ENCODE data around the gene CDKN1C. TPM values are rescaled to one million over a fixed set of nuclear protein-coding genes. Genes with fewer than 3 reads are reported as not detected.

Gene CDKN1C
- total and polyA plus RNA-seq, 2 experiments from 2014 or later = 470 to 526 TPM

- WGBS (ENCODE audit: low lambda C conversion rate, missing lambda C conversion rate) = 87% methylated on average over 13 of the region's 29 CpGs
- no peaks in the 10 kb centered on the region for H3K9me2 ChIP-seq (replicated peaks; ENCODE audit: insufficient read depth)
Observed at GRCh38 chr11:2921742-2922493, 36.3 kb upstream of the CDKN1C start.

GRCh38 chr11:2921261-2921660 lies 35.7 kb upstream of the CDKN1C start:
- H2AFZ ChIP-seq = no peak overlapping the region
- TF ChIP-seq EZH2phosphoT487 (IDR thresholded peaks at IDR 0.05; ENCODE audit: low read depth, severe bottlenecking, unreplicated experiment) = no peak
- TF ChIP-seq CTCF (IDR thresholded peaks at IDR 0.05; ENCODE audit: poor library complexity) = no peak
- no peak for TF ChIP-seq EZH2 (IDR thresholded peaks at IDR 0.05; ENCODE audit: borderline replicate concordance)
- no peaks in the 10 kb centered on the region for H3K4me1 ChIP-seq (ENCODE audit: insufficient read depth)
- H3K36me3 ChIP-seq (replicated peaks; ENCODE audit: insufficient read depth, low read depth) = no peaks in the 10 kb centered on the region
- no peaks in the 10 kb centered on the region for H4K20me1 ChIP-seq (ENCODE audit: insufficient read depth, poor library complexity, severe bottlenecking)
- H3K4me3 ChIP-seq = no peak overlapping the region
- H3K27ac ChIP-seq = no peak overlapping the region
- H3K4me2 ChIP-seq = no peak overlapping the region
- no peaks in the 10 kb centered on the region for H3K9me2 ChIP-seq (replicated peaks; ENCODE audit: insufficient read depth)
- H3K27me3 ChIP-seq = no peaks in the 10 kb centered on the region
- no peak for DNase-seq (ENCODE audit: low spot score)
- no peaks in the 10 kb centered on the region for H3K79me2 ChIP-seq
- 90% methylated on average over 6 of the region's 16 CpGs for WGBS (ENCODE audit: low lambda C conversion rate, missing lambda C conversion rate)
- H3K9me3 ChIP-seq (ENCODE audit: low read depth) = no peaks in the 10 kb centered on the region

More at GRCh38 chr11:2921742-2922493, 36.3 kb upstream of the CDKN1C start:
- H3K4me2 ChIP-seq = no peak overlapping the region
- TF ChIP-seq CTCF (IDR thresholded peaks at IDR 0.05; ENCODE audit: poor library complexity) = no peak
- TF ChIP-seq EZH2 (IDR thresholded peaks at IDR 0.05; ENCODE audit: borderline replicate concordance) = no peak
- TF ChIP-seq EZH2phosphoT487 (IDR thresholded peaks at IDR 0.05; ENCODE audit: low read depth, severe bottlenecking, unreplicated experiment) = no peak
- H3K36me3 ChIP-seq (replicated peaks; ENCODE audit: insufficient read depth, low read depth) = no peaks in the 10 kb centered on the region
- H2AFZ ChIP-seq = no peak overlapping the region
- peaks cover 1% of the 10 kb centered on the region for H3K27me3 ChIP-seq
- no peaks in the 10 kb centered on the region for H4K20me1 ChIP-seq (ENCODE audit: insufficient read depth, poor library complexity, severe bottlenecking)
- no peaks in the 10 kb centered on the region for H3K4me1 ChIP-seq (ENCODE audit: insufficient read depth)
- H3K9me3 ChIP-seq (ENCODE audit: low read depth) = no peaks in the 10 kb centered on the region
- H3K4me3 ChIP-seq = no peak overlapping the region
- no peak for DNase-seq (ENCODE audit: low spot score)
- no peaks in the 10 kb centered on the region for H3K79me2 ChIP-seq
- H3K27ac ChIP-seq = no peak overlapping the region

GRCh38 chr11:2920343-2920742 lies 34.8 kb upstream of the CDKN1C start:
- H3K79me2 ChIP-seq = no peaks in the 10 kb centered on the region
- no peaks in the 10 kb centered on the region for H3K27me3 ChIP-seq
- H3K4me2 ChIP-seq = no peak overlapping the region
- H3K4me1 ChIP-seq (ENCODE audit: insufficient read depth) = no peaks in the 10 kb centered on the region
- no peaks in the 10 kb centered on the region for H4K20me1 ChIP-seq (ENCODE audit: insufficient read depth, poor library complexity, severe bottlenecking)
- no peak overlapping the region for H3K27ac ChIP-seq
- 94% methylated on average over 12 of the region's 12 CpGs for WGBS (ENCODE audit: low lambda C conversion rate, missing lambda C conversion rate)
- TF ChIP-seq EZH2 (IDR thresholded peaks at IDR 0.05; ENCODE audit: borderline replicate concordance) (no peak), EZH2phosphoT487 (IDR thresholded peaks at IDR 0.05; ENCODE audit: low read depth, severe bottlenecking, unreplicated experiment) (no peak), CTCF (IDR thresholded peaks at IDR 0.05; ENCODE audit: poor library complexity) (no peak)
- DNase-seq (ENCODE audit: low spot score) = no peak
- no peak overlapping the region for H2AFZ ChIP-seq
- no peaks in the 10 kb centered on the region for H3K9me2 ChIP-seq (replicated peaks; ENCODE audit: insufficient read depth)
- no peak overlapping the region for H3K4me3 ChIP-seq
- no peaks in the 10 kb centered on the region for H3K36me3 ChIP-seq (replicated peaks; ENCODE audit: insufficient read depth, low read depth)
- H3K9me3 ChIP-seq (ENCODE audit: low read depth) = no peaks in the 10 kb centered on the region

Data from hepatocyte (in vitro differentiated cells).